Activated CD4-positive, alpha-beta T cell treated with anti-CD3 and anti-CD28 coated beads for 36 hours (primary cell): ENCODE results near the gene CBR3. TPM values are rescaled to one million over a fixed set of nuclear protein-coding genes. Genes with fewer than 3 reads are reported as not detected.

Experiments used
- total RNA-seq, 2 experiments: library from RNA; stranded (reverse); gene quantifications; one replicate each; pipeline ENCODE4 v1.2.3, GENCODE V29; 2021

CBR3 gene
- total RNA-seq, 2 experiments from 2014 or later, result 12.5 to 16.8 TPM

Other genes with a start within 250 kb of the CBR3 start
- 10 to 100 TPM; 11.0 to 17.6 TPM for gene SETD4, start 74.6 kb upstream of the CBR3 start, total RNA-seq
- gene CBR1, start 65.1 kb upstream of the CBR3 start, total RNA-seq, result 10 to 100 TPM; 48.6 to 54.1 TPM
- gene DOP1B, start 21.7 kb downstream of the CBR3 start, total RNA-seq, result 10 to 100 TPM; 15.0 to 19.0 TPM
- 10 to 100 TPM; 23.9 to 25.0 TPM for gene MORC3, start 185.1 kb downstream of the CBR3 start, total RNA-seq